ENCODE results near the gene DLGAP1.

Gene DLGAP1

DNA sequence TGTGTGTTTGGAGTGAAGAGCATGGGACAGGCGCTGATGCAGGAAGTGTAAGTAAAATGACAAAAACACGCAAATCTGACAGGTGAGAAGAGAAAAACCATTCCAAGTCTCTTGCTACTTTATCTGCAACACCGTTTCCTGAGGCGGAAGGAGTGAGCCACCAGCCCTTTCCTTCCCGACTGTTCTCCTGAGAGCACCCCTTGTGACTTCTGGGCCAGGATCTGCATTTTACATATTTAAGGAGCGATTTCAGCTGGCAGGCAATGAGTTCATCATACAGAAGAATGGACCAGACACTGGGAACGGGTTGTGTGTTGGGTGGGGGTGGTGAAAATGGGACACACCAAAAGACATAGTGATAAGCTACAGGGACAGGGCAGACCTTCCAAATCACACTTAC is 727.8 kb downstream of the DLGAP1 start:
- H3K27me3 Mint-ChIP-seq (ENCODE audit: low read depth), result peaks cover 19% of the 10 kb centered on the region
- no peak for DNase-seq (ENCODE audit: low spot score)
- H3K36me3 Mint-ChIP-seq (ENCODE audit: low read depth), result no peaks in the 10 kb centered on the region
- H3K4me1 Mint-ChIP-seq (ENCODE audit: low read depth), result no peaks in the 10 kb centered on the region
- no peaks in the 10 kb centered on the region for H3K9me3 Mint-ChIP-seq
- no peak overlapping the region for H3K4me3 Mint-ChIP-seq
- H3K27ac Mint-ChIP-seq, result no peak overlapping the region

DNA sequence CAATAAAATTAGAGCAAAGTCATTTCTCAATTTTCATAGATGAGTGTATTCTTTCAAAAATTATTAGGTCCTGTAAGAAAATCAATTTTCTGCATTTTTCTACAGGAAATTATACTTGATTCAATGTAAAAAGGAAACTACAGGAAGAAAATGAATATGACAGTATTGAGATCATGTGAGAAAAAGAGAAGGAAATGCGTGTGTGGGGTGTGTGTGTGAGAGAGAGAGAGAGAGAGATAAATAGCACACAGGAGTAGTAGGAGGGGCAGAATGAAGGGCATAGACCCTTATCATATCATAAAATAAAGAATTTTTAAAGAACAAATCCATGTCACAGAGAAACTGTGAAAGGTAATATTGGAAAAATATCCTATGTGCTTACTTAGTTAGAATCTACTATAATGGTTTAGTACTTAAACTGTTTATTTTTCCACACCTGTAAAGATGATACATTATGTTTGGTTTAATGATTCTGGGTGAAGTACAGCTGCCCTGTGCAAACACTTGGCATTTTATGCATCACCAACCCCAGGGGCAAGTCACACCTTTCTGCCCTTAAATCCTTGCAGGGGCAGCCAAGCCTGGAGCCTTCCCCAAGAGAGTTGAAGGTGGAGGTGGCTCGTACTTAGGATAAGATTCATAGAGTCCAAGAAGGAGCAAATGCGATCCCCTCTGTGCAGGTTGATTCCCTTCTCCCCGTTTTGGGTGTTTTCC is 728.7 kb downstream of the DLGAP1 start:
- no peak for DNase-seq (ENCODE audit: low spot score)
- Mint-ChIP-seq H3K4me1 (ENCODE audit: low read depth) (no peaks in the 10 kb centered on the region), H3K9me3 (no peaks in the 10 kb centered on the region), H3K4me3 (no peak overlapping the region), H3K27ac (no peak overlapping the region), H3K36me3 (ENCODE audit: low read depth) (no peaks in the 10 kb centered on the region), H3K27me3 (ENCODE audit: low read depth) (peaks cover 19% of the 10 kb centered on the region)

DNA sequence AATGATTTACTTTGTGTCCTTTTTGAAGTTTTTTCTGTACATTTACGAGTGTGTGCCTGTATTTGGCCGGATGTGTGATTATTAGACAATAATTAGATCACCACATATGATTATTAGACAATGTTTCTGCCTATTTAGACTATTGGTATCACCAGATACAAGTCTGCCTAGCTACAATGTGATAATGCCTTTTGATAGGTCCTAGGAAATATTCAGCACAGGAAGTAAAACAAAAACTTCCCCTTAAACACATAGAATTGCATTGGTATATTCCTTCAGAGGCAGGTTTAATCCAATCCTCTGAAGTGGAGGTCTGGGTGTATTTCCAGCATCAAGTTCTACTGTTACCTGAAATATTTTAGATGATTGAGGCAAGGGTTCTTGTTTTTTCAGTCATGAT is 730.0 kb downstream of the DLGAP1 start:
- peaks cover 24% of the 10 kb centered on the region for H3K27me3 Mint-ChIP-seq (ENCODE audit: low read depth)
- H3K4me3 Mint-ChIP-seq, result no peak overlapping the region
- no peak for DNase-seq (ENCODE audit: low spot score)
- no peaks in the 10 kb centered on the region for H3K9me3 Mint-ChIP-seq
- no peaks in the 10 kb centered on the region for H3K4me1 Mint-ChIP-seq (ENCODE audit: low read depth)
- no peaks in the 10 kb centered on the region for H3K36me3 Mint-ChIP-seq (ENCODE audit: low read depth)
- no peak overlapping the region for H3K27ac Mint-ChIP-seq

DNA sequence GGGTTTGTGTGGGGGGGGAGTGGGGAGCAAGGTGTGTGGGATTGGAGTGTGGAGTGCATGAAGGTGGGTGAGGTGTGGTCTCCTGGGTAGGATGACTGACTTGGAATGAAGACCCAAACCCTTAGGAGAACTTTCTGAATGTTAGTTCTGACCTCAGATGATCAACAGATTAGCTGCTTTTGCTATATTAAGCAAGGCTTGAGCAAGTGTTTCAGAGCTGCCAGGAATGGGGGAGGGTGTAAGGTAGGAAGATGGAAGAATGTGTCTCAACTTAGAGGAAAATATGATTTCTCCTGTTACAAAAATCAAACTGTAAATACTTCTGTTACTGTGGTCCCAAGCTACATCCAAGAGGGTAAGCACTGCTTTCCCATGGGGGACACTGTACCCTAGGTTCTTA is 731.6 kb downstream of the DLGAP1 start:
- no peak for DNase-seq (ENCODE audit: low spot score)
- H3K27ac Mint-ChIP-seq, result peak overlapping the region; percentile 9
- H3K4me1 Mint-ChIP-seq (ENCODE audit: low read depth), result no peaks in the 10 kb centered on the region
- no peak overlapping the region for H3K4me3 Mint-ChIP-seq
- H3K36me3 Mint-ChIP-seq (ENCODE audit: low read depth), result no peaks in the 10 kb centered on the region
- H3K9me3 Mint-ChIP-seq, result no peaks in the 10 kb centered on the region
- peaks cover 24% of the 10 kb centered on the region for H3K27me3 Mint-ChIP-seq (ENCODE audit: low read depth)

DNA sequence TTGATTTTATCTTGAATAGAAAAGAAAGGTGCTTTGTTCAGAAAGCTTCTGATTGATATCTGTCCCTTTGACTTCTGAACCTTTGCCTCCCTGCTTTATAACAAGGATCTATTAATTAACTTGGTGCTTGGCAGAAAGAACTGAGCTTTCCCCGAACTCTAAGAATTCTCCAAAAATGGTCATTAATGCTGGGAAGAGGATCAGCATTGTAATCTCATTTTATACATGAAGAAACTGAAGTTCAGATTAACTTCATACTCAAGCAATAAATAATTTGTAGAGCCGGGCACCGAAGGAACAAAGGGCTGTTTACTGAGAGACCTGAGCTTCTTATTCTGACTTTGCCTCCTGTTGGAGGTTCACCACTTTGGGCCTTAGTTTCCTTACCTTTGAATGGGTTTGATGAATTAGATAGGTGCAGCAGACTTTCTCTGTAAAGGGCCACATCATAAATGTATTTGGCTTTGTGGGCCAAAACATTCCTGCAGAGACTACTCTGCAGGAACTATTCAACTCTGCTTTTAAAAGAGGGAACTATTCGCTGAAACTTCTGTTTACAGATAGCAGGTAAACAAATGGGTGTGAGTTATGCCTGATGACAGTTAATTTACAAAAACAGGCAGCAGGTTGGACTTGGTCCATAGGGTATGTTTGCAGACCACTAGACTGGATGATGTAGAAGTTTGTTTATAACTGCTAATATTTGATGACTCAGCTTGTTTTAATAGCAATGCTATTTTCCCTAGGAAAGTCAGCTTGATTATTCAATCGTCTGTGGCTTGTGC is 732.3 kb downstream of the DLGAP1 start:
- no peaks in the 10 kb centered on the region for H3K9me3 Mint-ChIP-seq
- H3K27ac Mint-ChIP-seq, result no peak overlapping the region
- no peaks in the 10 kb centered on the region for H3K36me3 Mint-ChIP-seq (ENCODE audit: low read depth)
- peaks cover 24% of the 10 kb centered on the region for H3K27me3 Mint-ChIP-seq (ENCODE audit: low read depth)
- no peak for DNase-seq (ENCODE audit: low spot score)
- H3K4me1 Mint-ChIP-seq (ENCODE audit: low read depth), result no peaks in the 10 kb centered on the region
- no peak overlapping the region for H3K4me3 Mint-ChIP-seq

DNA sequence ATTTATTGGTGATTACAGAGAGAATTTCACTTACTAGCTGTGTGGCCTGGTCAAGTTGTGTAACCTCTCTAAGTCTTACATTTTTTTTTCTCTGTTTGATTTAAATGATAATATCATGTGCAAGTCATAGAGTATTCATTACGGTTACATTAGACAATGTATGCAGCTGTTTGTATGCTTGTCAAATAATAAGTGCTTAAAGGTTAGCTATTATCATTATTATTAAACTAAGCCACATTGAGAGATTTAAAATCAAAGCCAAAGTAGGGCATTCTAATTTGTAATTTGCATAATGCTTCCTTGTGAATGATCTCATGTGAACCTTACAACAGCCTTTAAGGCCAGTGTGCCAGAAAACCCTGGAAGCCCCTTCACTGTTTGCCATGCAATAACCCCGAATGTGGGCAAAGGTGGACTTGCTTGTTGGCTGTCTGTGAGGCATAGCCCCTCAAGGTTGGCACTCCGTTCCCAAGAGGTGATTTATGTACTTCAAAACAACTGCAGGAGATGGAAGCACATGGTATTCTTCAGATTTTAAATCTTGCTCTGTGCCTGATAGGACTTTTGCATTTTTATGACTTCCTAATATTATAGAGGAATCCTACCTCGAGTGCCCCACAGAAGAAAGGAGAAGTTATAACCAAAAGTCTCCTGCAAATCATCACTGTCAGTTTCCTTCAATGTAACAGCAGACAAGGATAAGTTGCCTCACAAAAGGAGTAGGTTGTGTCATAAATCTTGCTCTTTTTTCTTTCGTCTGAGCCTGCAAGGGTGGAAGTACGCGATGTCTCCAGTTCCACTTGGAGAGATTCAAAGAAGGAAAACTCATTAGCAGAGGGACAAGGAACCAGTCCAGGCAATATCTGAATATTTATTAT is 733.1 kb downstream of the DLGAP1 start:
- no peaks in the 10 kb centered on the region for H3K36me3 Mint-ChIP-seq (ENCODE audit: low read depth)
- H3K27me3 Mint-ChIP-seq (ENCODE audit: low read depth), result peaks cover 24% of the 10 kb centered on the region
- H3K27ac Mint-ChIP-seq, result no peak overlapping the region

DNA sequence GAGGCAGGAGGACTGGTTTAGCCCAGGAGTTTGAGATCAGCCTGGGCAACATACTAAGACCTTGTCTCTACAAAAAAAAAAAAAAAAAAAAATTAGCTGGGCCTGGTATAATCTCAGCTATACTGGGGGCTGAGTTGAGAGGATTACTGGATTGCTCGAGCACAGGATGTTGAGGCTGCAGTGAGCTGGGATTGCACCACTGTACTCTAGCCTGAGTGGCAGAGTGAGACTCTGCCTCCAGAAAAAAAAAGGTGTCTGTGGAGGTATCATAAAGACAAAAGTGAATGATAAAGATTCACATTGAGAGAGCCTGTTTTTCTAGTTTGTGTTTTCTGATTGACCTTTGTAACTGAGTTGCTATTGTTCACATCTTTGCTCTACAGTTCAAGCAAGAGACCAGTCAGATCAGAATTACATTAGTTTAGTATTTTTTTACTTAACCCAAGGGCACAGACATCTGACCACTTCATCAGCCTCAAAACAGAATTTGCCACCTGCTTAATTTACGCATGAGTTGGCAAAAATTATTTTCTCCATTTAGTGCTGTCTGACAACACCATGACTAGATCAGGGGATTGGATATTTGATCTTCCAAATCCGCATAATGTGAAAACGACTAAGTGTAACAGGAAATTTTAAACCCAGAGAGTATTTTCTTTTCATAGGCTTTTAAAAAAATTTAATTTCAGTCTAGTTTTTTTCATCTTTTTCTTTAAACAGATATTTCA is 734.1 kb downstream of the DLGAP1 start:
- no peaks in the 10 kb centered on the region for H3K36me3 Mint-ChIP-seq (ENCODE audit: low read depth)
- DNase-seq (ENCODE audit: low spot score), result no peak
- no peaks in the 10 kb centered on the region for H3K9me3 Mint-ChIP-seq
- peaks cover 22% of the 10 kb centered on the region for H3K27me3 Mint-ChIP-seq (ENCODE audit: low read depth)
- no peak overlapping the region for H3K4me3 Mint-ChIP-seq
- H3K27ac Mint-ChIP-seq, result no peak overlapping the region
- H3K4me1 Mint-ChIP-seq (ENCODE audit: low read depth), result no peaks in the 10 kb centered on the region

More for the DNA sequence above, 733.1 kb downstream of the DLGAP1 start:
- Mint-ChIP-seq H3K4me1 (ENCODE audit: low read depth) (no peaks in the 10 kb centered on the region), H3K9me3 (no peaks in the 10 kb centered on the region), H3K4me3 (no peak overlapping the region)
- DNase-seq (ENCODE audit: low spot score), result no peak

DNA sequence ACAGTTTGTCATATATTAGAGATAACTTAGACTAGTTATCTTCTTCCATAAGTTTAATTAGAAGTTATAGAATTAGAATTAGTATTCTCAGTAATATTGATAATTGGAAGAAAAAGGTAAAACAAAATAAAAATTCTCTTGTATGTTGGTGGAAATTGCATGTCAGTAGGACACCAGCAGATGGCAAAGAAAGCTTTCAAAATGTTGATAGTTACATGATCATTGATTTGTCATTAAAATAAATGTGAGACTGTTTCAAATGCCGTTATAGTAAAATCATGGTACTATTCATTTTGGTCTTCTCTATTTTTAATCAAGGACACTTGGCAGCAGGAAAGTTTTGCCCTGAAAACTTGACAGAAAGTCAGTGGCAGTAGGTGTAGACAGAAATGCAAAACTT is 734.9 kb downstream of the DLGAP1 start:
- Mint-ChIP-seq H3K27ac (no peak overlapping the region), H3K4me1 (ENCODE audit: low read depth) (no peaks in the 10 kb centered on the region), H3K9me3 (no peaks in the 10 kb centered on the region), H3K4me3 (no peak overlapping the region), H3K36me3 (ENCODE audit: low read depth) (no peaks in the 10 kb centered on the region), H3K27me3 (ENCODE audit: low read depth) (peaks cover 18% of the 10 kb centered on the region)
- no peak for DNase-seq (ENCODE audit: low spot score)

DNA sequence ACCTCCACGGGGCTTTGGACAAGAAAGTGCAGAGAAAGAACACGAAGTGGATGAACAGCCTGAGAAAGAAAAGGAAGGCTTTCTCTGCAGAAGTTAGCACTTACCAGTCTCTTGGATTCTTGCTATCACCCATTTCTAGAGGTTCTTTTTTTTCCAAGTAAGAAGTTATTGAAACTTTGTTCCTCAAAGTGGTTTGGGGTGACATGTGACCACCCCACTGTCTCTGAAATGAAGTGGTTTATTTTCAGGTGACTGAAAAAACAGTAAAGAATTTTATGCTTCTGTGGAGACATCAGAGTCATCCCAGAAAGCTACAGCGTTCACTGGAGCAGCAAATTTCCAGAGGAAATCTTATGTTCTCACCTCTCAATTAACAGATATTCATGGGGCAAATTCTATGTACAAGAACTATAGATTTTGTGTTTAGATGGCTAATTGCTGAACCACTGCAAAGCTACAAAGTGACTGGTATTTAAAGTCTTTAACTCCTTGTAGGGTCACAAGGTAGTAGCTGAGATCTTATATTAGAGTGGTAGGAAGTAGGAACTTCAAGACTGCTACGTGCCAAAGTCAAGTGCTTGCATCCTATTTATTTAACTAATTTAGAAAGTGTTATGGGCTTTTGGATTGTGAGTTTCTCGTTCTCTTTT is 737.6 kb downstream of the DLGAP1 start:
- H3K27ac Mint-ChIP-seq, result no peak overlapping the region
- no peaks in the 10 kb centered on the region for H3K4me1 Mint-ChIP-seq (ENCODE audit: low read depth)
- DNase-seq (ENCODE audit: low spot score), result no peak

DNA sequence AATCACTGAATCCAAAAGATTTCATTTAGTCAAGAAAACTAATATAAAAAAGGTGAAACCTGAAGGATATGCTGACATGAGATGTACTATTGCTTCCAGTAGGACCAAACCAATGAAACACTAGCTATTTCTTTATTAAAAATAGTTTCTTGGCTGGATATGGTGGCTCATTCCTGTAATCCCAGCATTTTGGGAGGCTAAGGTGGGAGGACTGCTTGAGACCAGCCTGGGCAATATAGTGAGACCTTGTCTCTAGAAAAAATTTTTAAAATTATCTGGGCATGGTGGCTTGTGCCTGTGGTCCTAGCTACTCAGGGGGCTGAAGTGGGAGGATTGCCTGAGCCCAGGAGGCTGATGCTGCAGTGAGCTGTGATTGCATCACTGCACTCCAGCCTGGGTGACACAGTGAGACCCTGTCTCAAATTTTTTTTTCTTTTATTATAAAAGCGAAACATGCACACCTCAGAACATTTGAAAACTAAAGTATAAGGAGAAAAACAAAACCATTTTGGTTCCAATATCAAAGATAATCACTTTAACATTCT is 738.9 kb downstream of the DLGAP1 start:
- H3K27ac Mint-ChIP-seq, result no peak overlapping the region
- H3K4me3 Mint-ChIP-seq, result no peak overlapping the region
- H3K36me3 Mint-ChIP-seq (ENCODE audit: low read depth), result no peaks in the 10 kb centered on the region
- H3K9me3 Mint-ChIP-seq, result no peaks in the 10 kb centered on the region
- DNase-seq (ENCODE audit: low spot score), result no peak
- no peaks in the 10 kb centered on the region for H3K4me1 Mint-ChIP-seq (ENCODE audit: low read depth)
- peaks cover 6% of the 10 kb centered on the region for H3K27me3 Mint-ChIP-seq (ENCODE audit: low read depth)

More for the DNA sequence above, 737.6 kb downstream of the DLGAP1 start:
- Mint-ChIP-seq H3K36me3 (ENCODE audit: low read depth) (no peaks in the 10 kb centered on the region), H3K27me3 (ENCODE audit: low read depth) (peaks cover 7% of the 10 kb centered on the region), H3K9me3 (no peaks in the 10 kb centered on the region), H3K4me3 (no peak overlapping the region)

DNA sequence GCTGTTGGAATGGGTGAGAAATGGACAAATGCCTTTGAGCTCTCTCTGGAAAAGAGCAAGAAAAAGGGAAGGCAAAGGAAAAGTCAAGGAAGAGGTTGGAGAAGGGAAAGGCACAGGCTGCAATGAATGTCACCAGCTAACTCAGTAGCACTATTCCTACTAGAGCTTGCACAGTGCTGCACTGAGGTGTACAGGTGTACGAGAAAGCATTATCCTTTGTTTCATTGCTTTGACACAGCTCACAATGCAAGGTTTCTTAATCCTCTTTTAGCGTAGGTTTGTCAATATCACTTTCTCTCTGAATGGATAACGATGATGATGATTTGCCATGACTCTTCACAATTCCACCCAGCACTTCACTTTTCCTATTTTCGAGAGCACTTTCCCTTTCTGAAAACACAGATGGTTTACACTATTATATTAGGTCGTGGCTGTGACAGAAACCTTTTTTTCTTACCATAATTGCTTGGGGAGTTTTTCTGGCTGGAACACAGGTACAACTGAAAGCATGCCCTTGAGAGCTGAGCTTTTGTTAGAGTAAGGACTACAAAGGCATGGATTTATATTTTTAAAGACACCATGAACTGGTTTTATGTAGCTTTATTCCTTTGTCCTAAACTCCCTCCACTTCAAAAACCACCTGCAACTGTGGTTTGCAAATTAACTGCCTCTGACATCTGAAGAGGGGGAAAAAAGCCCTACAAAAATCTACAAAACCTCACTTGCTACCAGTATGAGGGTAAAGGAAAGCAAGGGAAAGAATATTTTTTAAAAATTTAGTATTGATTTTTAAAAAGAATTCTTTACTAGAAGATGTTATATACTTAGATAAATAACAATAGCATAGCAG is 739.7 kb downstream of the DLGAP1 start:
- Mint-ChIP-seq H3K4me3 (no peak overlapping the region), H3K36me3 (ENCODE audit: low read depth) (no peaks in the 10 kb centered on the region)

DNA sequence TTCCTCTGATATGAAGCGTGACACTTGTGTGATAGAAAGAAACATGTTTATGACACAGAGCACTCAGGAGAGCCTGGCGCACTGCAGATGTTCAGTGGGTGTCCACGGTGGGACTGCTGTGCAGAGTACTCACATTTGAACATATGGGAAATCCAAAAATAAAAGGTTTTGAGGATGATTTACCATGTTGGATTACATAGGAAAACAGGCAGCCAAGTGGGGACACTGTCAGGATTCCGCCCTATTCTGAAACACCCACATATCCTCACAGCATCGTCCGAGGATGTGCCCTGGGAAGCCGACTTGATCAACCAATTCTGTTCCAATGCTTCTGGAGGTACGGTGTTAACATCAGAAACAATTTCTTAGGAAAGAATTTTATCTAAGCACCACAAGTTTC is 741.4 kb downstream of the DLGAP1 start:
- Mint-ChIP-seq H3K4me1 (ENCODE audit: low read depth) (no peaks in the 10 kb centered on the region), H3K4me3 (no peak overlapping the region), H3K27ac (no peak overlapping the region), H3K27me3 (ENCODE audit: low read depth) (peaks cover 4% of the 10 kb centered on the region), H3K36me3 (ENCODE audit: low read depth) (no peaks in the 10 kb centered on the region), H3K9me3 (no peaks in the 10 kb centered on the region)
- no peak for DNase-seq (ENCODE audit: low spot score)

More for the DNA sequence above, 739.7 kb downstream of the DLGAP1 start:
- DNase-seq (ENCODE audit: low spot score), result no peak
- H3K27me3 Mint-ChIP-seq (ENCODE audit: low read depth), result peaks cover 4% of the 10 kb centered on the region
- no peak overlapping the region for H3K27ac Mint-ChIP-seq
- no peaks in the 10 kb centered on the region for H3K4me1 Mint-ChIP-seq (ENCODE audit: low read depth)
- H3K9me3 Mint-ChIP-seq, result no peaks in the 10 kb centered on the region
